GM12892 (cell line): ENCODE measurements around the gene MTFR1L.

Experiments used
- POLR2A ChIP-seq: IDR thresholded peaks from 2 replicates; pipeline ENCODE4 v1.6.1; 2011; ENCODE audit warnings: low read depth, low read length, control low read depth
- POLR2AphosphoS5 ChIP-seq: IDR thresholded peaks from 2 replicates; pipeline ENCODE4 v1.6.1; 2011; ENCODE audit warnings: low read depth, low read length, control low read depth
- TAF1 ChIP-seq: IDR thresholded peaks from 2 replicates; pipeline ENCODE4 v1.6.1; 2011; ENCODE audit warnings: low read depth, mild to moderate bottlenecking, control low read depth, low read length, borderline replicate concordance

DNA sequence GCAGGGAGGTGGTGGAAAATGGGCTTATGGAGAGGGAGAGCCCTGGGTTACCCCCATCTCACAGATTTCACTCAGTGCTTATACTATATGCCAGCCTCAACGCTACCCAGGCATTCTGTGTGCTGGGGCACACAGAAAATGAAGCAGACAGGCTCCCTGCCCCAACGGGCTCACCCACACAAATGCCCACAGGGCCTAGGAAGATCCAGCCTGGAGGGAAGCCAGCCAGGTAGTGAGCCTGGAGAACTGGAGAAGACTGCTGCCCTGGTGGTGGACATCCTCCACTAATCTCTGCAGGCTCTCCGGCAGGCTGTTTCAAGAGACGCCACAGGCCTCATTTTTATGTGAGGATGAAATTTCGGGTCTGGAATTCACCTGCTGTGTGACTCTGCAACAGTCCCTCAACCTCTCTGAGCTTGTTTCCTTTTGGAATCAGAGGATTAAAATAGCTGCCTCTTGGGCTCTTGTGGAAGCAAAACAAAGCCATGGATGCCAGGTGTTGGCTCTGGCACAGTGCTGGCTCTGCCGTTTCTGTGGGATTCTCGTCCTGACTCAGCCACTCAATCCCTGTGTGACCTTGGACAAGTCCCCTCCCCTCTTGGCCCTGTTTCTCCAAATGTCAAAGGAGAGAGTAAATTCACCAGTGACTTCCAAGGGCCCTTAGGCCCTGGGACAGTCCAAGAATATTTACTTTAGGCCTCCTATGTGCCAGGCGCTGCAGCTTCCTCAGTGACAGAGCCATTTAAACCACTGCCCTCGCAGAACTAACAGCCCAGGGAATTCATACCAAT is 52.1 kb downstream of the MTFR1L start:
- TF ChIP-seq TAF1 (no peak), POLR2A (no peak), POLR2AphosphoS5 (no peak)
